Progenitor cell of endocrine pancreas (in vitro differentiated cells): ENCODE results near the gene MRPS35. TPM values are rescaled to one million over a fixed set of nuclear protein-coding genes. Genes with fewer than 3 reads are reported as not detected.

Experiments used
- DNase-seq: peaks from one replicate; pipeline ENCODE4 v3.0.0; 2021; ENCODE audit warnings: low spot score; ENCODE audit not compliant: unreplicated experiment
- H3K27ac Mint-ChIP-seq: 2 replicates; pipeline ENCODE4 v1.8.0; 2021; ENCODE audit warnings: mild to moderate bottlenecking, moderate library complexity, mixed read lengths
- H3K27me3 Mint-ChIP-seq: 2 replicates; pipeline ENCODE4 v1.8.0; 2021; ENCODE audit warnings: mixed read lengths
- H3K36me3 Mint-ChIP-seq: 2 replicates; pipeline ENCODE4 v1.8.0; 2022; ENCODE audit warnings: mixed read lengths; ENCODE audit not compliant: insufficient read depth
- H3K4me1 Mint-ChIP-seq: 2 replicates; pipeline ENCODE4 v1.8.0; 2021; ENCODE audit warnings: low read depth, mixed read lengths
- H3K4me3 Mint-ChIP-seq: 2 replicates; pipeline ENCODE4 v1.8.0; 2021; ENCODE audit warnings: low read depth, mild to moderate bottlenecking, moderate library complexity, mixed read lengths
- H3K9me3 Mint-ChIP-seq: 2 replicates; pipeline ENCODE4 v1.8.0; 2021; ENCODE audit warnings: low read depth, mixed read lengths
- total RNA-seq: library from RNA; stranded (reverse); gene quantifications from 2 replicates; pipeline ENCODE4 v1.2.1, GENCODE V29; 2021
- TF ChIP-seq, protein P1 (sequence below): fragments of 200-600 bp; sonication (generic); IDR thresholded peaks from one replicate; pipeline ENCODE4 v1.5.0; 2021; ENCODE audit warnings: antibody characterized with exemption, mild to moderate bottlenecking; ENCODE audit not compliant: unreplicated experiment

Gene MRPS35
- total RNA-seq, 1 donor from 2014 or later, result 63.1 TPM

DNA sequence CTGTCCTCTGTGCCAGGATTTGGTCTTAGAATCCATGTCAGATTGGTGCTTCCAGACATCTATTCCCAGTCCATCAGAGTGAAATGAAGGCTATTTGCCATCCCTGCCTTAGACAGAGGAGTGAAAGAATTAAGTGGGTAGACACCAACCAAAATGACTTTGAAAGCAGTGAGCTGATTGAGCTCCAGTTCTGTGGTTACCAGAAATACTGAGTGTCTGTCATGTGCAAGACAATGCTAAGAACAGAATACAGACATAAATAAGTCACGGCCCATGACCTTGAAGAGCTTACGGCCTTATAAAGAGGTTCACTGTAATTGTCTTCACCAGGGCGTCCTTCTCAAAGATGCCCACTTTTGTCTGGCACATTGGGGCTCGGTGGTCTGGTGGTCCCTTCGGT lies 91.0 kb downstream of the MRPS35 start:
- Mint-ChIP-seq H3K4me3 (no peak overlapping the region), H3K4me1 (peaks cover 2% of the 10 kb centered on the region), H3K36me3 (peaks cover 14% of the 10 kb centered on the region), H3K27me3 (no peaks in the 10 kb centered on the region), H3K9me3 (no peaks in the 10 kb centered on the region), H3K27ac (no peak overlapping the region)
- DNase-seq, result no peak
- TF ChIP-seq, protein P1, sequence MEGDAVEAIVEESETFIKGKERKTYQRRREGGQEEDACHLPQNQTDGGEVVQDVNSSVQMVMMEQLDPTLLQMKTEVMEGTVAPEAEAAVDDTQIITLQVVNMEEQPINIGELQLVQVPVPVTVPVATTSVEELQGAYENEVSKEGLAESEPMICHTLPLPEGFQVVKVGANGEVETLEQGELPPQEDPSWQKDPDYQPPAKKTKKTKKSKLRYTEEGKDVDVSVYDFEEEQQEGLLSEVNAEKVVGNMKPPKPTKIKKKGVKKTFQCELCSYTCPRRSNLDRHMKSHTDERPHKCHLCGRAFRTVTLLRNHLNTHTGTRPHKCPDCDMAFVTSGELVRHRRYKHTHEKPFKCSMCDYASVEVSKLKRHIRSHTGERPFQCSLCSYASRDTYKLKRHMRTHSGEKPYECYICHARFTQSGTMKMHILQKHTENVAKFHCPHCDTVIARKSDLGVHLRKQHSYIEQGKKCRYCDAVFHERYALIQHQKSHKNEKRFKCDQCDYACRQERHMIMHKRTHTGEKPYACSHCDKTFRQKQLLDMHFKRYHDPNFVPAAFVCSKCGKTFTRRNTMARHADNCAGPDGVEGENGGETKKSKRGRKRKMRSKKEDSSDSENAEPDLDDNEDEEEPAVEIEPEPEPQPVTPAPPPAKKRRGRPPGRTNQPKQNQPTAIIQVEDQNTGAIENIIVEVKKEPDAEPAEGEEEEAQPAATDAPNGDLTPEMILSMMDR, result no peak

DNA sequence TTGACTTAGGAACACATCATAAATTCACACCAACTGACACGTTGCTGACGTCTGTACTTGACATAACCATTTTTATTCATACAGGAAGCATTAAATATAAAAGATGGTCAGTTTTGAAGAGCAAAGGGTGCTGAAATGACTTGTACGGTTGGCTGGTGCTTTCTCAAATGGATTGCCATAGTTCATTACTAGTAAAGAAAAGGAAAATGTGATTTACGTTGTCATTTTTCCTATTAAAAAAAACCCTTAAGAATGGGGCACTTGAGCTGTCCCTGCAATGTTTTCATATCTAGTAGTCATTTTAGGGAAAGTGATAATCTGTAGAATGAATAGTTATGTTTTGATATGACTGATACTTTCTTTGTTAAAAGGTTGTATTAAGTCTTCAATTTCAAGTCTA lies 91.9 kb downstream of the MRPS35 start:
- no peak overlapping the region for H3K4me3 Mint-ChIP-seq
- H3K4me1 Mint-ChIP-seq, result peaks cover 7% of the 10 kb centered on the region
- no peak overlapping the region for H3K27ac Mint-ChIP-seq
- no peaks in the 10 kb centered on the region for H3K9me3 Mint-ChIP-seq
- DNase-seq, result no peak
- no peaks in the 10 kb centered on the region for H3K27me3 Mint-ChIP-seq
- TF ChIP-seq, protein P1, result no peak
- H3K36me3 Mint-ChIP-seq, result peaks cover 8% of the 10 kb centered on the region

DNA sequence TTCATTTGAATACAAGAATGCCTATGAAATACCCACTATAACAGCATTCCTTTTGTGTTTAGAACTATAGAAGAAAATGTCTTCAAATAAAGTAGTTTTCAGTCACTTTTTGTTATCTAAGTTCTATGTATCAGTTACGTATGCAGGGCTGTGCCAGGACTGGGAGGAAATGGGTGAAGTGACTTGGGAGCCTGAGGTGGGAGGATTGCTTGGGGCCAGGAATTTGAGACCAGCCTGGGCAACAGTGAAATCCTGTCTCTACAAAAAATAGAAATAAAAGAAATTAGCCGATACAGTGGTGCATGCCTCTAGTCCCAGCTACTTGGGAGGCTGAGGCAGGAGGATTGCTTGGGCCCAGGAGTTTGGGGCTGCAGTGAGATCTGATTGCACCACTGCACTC lies 92.3 kb downstream of the MRPS35 start:
- no peaks in the 10 kb centered on the region for H3K27me3 Mint-ChIP-seq
- no peak overlapping the region for H3K4me3 Mint-ChIP-seq
- no peak overlapping the region for H3K27ac Mint-ChIP-seq
- no peak for DNase-seq
- H3K4me1 Mint-ChIP-seq, result peaks cover 7% of the 10 kb centered on the region
- H3K36me3 Mint-ChIP-seq, result peaks cover 4% of the 10 kb centered on the region
- no peaks in the 10 kb centered on the region for H3K9me3 Mint-ChIP-seq
- TF ChIP-seq, protein P1, result no peak

DNA sequence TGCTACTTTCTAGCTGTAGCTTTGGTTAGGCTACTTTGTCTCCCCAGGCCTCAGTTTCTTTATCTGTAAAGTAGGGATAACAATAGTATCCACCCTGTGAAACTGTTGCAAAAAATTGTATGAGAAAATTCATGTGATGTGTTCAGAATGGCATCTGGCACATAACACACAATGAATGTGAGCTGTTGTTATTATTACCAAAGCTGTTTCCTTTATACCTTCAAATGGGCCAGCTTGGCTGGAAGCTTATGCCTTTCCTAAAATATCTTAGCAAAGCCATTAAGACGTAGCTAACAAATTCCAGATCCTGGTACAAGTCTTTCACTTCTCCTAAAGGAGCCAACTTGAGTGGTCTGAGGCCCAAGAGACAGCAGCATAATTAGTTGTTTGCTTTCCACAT lies 94.6 kb downstream of the MRPS35 start:
- no peak overlapping the region for H3K4me3 Mint-ChIP-seq
- H3K4me1 Mint-ChIP-seq, result peaks cover 10% of the 10 kb centered on the region
- H3K9me3 Mint-ChIP-seq, result no peaks in the 10 kb centered on the region
- no peaks in the 10 kb centered on the region for H3K36me3 Mint-ChIP-seq
- H3K27ac Mint-ChIP-seq, result no peak overlapping the region
- TF ChIP-seq, protein P1, result no peak
- no peak for DNase-seq
- no peaks in the 10 kb centered on the region for H3K27me3 Mint-ChIP-seq

Other genes starting within 250 kb of the MRPS35 start
- 85.4 and 85.7 TPM in 2 replicates for gene PPFIBP1, start 186.6 kb upstream of the MRPS35 start, total RNA-seq
- 2.8 and 3.0 TPM in 2 replicates for gene REP15, start 14.4 kb upstream of the MRPS35 start, total RNA-seq
- gene KLHL42, start 69.4 kb downstream of the MRPS35 start, total RNA-seq, result 46.9 and 48.8 TPM in 2 replicates
- gene MANSC4, start 69.4 kb downstream of the MRPS35 start, total RNA-seq, result 0.40 and 1.1 TPM in 2 replicates